ENCODE data around the gene GNPNAT1. TPM values are rescaled to one million over a fixed set of nuclear protein-coding genes. Genes with fewer than 3 reads are reported as not detected.

The GNPNAT1 gene
- polyA plus RNA-seq, 1 donor from 2014 or later, result 10.1 TPM

GRCh38 chr14:52786887-52787286 is 4.5 kb downstream of the GNPNAT1 start:
- no peak for TF ChIP-seq EP300 (conservative IDR thresholded peaks at IDR 0.05; ENCODE audit: poor library complexity, severe bottlenecking)
- TF ChIP-seq CTCF (IDR thresholded peaks at IDR 0.05; ENCODE audit: poor library complexity, severe bottlenecking), result no peak
- no peak for TF ChIP-seq RAD21 (conservative IDR thresholded peaks at IDR 0.05)
- TF ChIP-seq REST (IDR thresholded peaks at IDR 0.05; ENCODE audit: borderline replicate concordance), result no peak
- no peak for TF ChIP-seq POLR2AphosphoS5 (IDR thresholded peaks at IDR 0.05)
- TF ChIP-seq EZH2 (IDR thresholded peaks at IDR 0.05; ENCODE audit: borderline replicate concordance, insufficient read depth, low read length, poor library complexity, severe bottlenecking), result no peak
- no peak for TF ChIP-seq SMC3 (conservative IDR thresholded peaks at IDR 0.05; ENCODE audit: poor library complexity)
- TF ChIP-seq MXI1 (conservative IDR thresholded peaks at IDR 0.05; ENCODE audit: poor library complexity, severe bottlenecking), result no peak
- no peak for TF ChIP-seq TAF1 (IDR thresholded peaks at IDR 0.05; ENCODE audit: low read depth)
- Histone ChIP-seq H3K4me2 (ENCODE audit: low read length) (no peak overlapping the region), H3K27me3 (ENCODE audit: insufficient read depth, low read depth, low read length) (no peaks in the 10 kb centered on the region), H3K4me3 (ENCODE audit: low read length) (no peak overlapping the region), H3K27ac (ENCODE audit: low read length) (no peak overlapping the region), H3K9ac (ENCODE audit: low read length) (no peak overlapping the region), H4K20me1 (ENCODE audit: insufficient read depth) (no peaks in the 10 kb centered on the region), H3K79me2 (replicated peaks; ENCODE audit: insufficient read depth, low read length) (peaks cover 11% of the 10 kb centered on the region), H3K9me3 (ENCODE audit: low read length) (no peaks in the 10 kb centered on the region), H3K9me2 (ENCODE audit: insufficient read depth, low read length) (no peaks in the 10 kb centered on the region), H3F3A (ENCODE audit: insufficient read depth, low read length, poor library complexity, severe bottlenecking) (no peaks in the 10 kb centered on the region), H3K36me3 (ENCODE audit: insufficient read depth, low read length) (no peaks in the 10 kb centered on the region), H2AFZ (ENCODE audit: low read depth, low read length) (no peak overlapping the region)

GRCh38 chr14:52783206-52783605 is 8.2 kb downstream of the GNPNAT1 start:
- Histone ChIP-seq H3K27ac (ENCODE audit: low read length) (no peak overlapping the region), H3K9me2 (ENCODE audit: insufficient read depth, low read length) (no peaks in the 10 kb centered on the region), H3K4me3 (ENCODE audit: low read length) (no peak overlapping the region), H3K36me3 (ENCODE audit: insufficient read depth, low read length) (no peaks in the 10 kb centered on the region), H3K4me2 (ENCODE audit: low read length) (no peak overlapping the region), H2AFZ (ENCODE audit: low read depth, low read length) (no peak overlapping the region), H4K20me1 (ENCODE audit: insufficient read depth) (no peaks in the 10 kb centered on the region), H3K9me3 (ENCODE audit: low read length) (no peaks in the 10 kb centered on the region), H3K27me3 (ENCODE audit: insufficient read depth, low read depth, low read length) (no peaks in the 10 kb centered on the region), H3K9ac (ENCODE audit: low read length) (no peak overlapping the region), H3F3A (ENCODE audit: insufficient read depth, low read length, poor library complexity, severe bottlenecking) (no peaks in the 10 kb centered on the region), H3K79me2 (replicated peaks; ENCODE audit: insufficient read depth, low read length) (no peaks in the 10 kb centered on the region)
- no peak for TF ChIP-seq RAD21 (conservative IDR thresholded peaks at IDR 0.05)
- no peak for TF ChIP-seq EP300 (conservative IDR thresholded peaks at IDR 0.05; ENCODE audit: poor library complexity, severe bottlenecking)
- TF ChIP-seq REST (IDR thresholded peaks at IDR 0.05; ENCODE audit: borderline replicate concordance), result no peak
- no peak for TF ChIP-seq EZH2 (IDR thresholded peaks at IDR 0.05; ENCODE audit: borderline replicate concordance, insufficient read depth, low read length, poor library complexity, severe bottlenecking)
- TF ChIP-seq TAF1 (IDR thresholded peaks at IDR 0.05; ENCODE audit: low read depth), result no peak
- no peak for TF ChIP-seq SMC3 (conservative IDR thresholded peaks at IDR 0.05; ENCODE audit: poor library complexity)
- TF ChIP-seq MXI1 (conservative IDR thresholded peaks at IDR 0.05; ENCODE audit: poor library complexity, severe bottlenecking), result no peak
- no peak for TF ChIP-seq CTCF (IDR thresholded peaks at IDR 0.05; ENCODE audit: poor library complexity, severe bottlenecking)
- TF ChIP-seq POLR2AphosphoS5 (IDR thresholded peaks at IDR 0.05), result no peak

Measured in neural cell (in vitro differentiated cells).